SK-N-SH treated with all-trans-retinoic acid at 6 μM for 48 hours (cell line): ENCODE data around the gene LAD1.

Source experiments
- ATAC-seq: fragments of 200-7000 bp; cut with Tn5 transposase; 3 replicates; pipeline ENCODE4 v1.9.1; 2020; ENCODE audit warnings: mild to moderate bottlenecking, moderate library complexity
- ARNTL ChIP-seq: fragments of 450-650 bp; formaldehyde crosslinking; IDR thresholded peaks from 2 replicates; pipeline ENCODE4 v1.5.0; 2020; ENCODE audit warnings: low read depth, mild to moderate bottlenecking, moderate library complexity, borderline replicate concordance
- BACH2 ChIP-seq: fragments of 250-450 bp; sonication (Bioruptor Pico); IDR thresholded peaks from 2 replicates; pipeline ENCODE4 v1.9.0; 2021; ENCODE audit warnings: mild to moderate bottlenecking, borderline replicate concordance
- CSDC2 ChIP-seq: fragments of 250-450 bp; sonication (Bioruptor Pico); IDR thresholded peaks from 2 replicates; pipeline ENCODE4 v1.5.0; 2020; ENCODE audit warnings: mild to moderate bottlenecking, moderate library complexity
- ESRRG ChIP-seq: fragments of 250-450 bp; sonication (Bioruptor Pico); IDR thresholded peaks from 2 replicates; pipeline ENCODE4 v1.6.1; 2021; ENCODE audit warnings: mild to moderate bottlenecking
- GLIS3 ChIP-seq: fragments of 250-450 bp; sonication (Bioruptor Pico); IDR thresholded peaks from 2 replicates; pipeline ENCODE4 v1.5.0; 2020; ENCODE audit warnings: mild to moderate bottlenecking, moderate library complexity
- ISL1 ChIP-seq: fragments of 250-450 bp; sonication (Bioruptor Pico); IDR thresholded peaks from 2 replicates; pipeline ENCODE4 v2.1.2; 2022; ENCODE audit warnings: mild to moderate bottlenecking, moderate library complexity
- OSR1 ChIP-seq: fragments of 250-450 bp; sonication (Bioruptor Pico); IDR thresholded peaks from 2 replicates; pipeline ENCODE4 v1.8.0; 2022; ENCODE audit warnings: moderate library complexity, mild to moderate bottlenecking, inconsistent platforms
- PPARA ChIP-seq: fragments of 250-450 bp; sonication (Bioruptor Pico); IDR thresholded peaks from 2 replicates; pipeline ENCODE4 v1.5.0; 2020; ENCODE audit warnings: mild to moderate bottlenecking, borderline replicate concordance
- RARB ChIP-seq: fragments of 250-450 bp; sonication (Bioruptor Pico); IDR thresholded peaks from 2 replicates; pipeline ENCODE4 v1.8.0; 2021; ENCODE audit warnings: mild to moderate bottlenecking, moderate library complexity
- SNAI2 ChIP-seq: fragments of 250-450 bp; sonication (Bioruptor Pico); IDR thresholded peaks from 2 replicates; pipeline ENCODE4 v1.5.0; 2020; ENCODE audit warnings: mild to moderate bottlenecking, moderate library complexity
- TCF4 ChIP-seq: fragments of 250-450 bp; sonication (Bioruptor Pico); IDR thresholded peaks from 2 replicates; pipeline ENCODE4 v1.8.0; 2021; ENCODE audit warnings: mild to moderate bottlenecking, moderate library complexity, borderline replicate concordance
- ZC3H10 ChIP-seq: fragments of 250-450 bp; sonication (Bioruptor Pico); IDR thresholded peaks from 2 replicates; pipeline ENCODE4 v1.5.1; 2021; ENCODE audit warnings: mild to moderate bottlenecking, moderate library complexity
- ZFP3 ChIP-seq: fragments of 250-450 bp; sonication (Bioruptor Pico); IDR thresholded peaks from 2 replicates; pipeline ENCODE4 v1.5.0; 2020; ENCODE audit warnings: mild to moderate bottlenecking, moderate library complexity
- ZFP30 ChIP-seq: fragments of 450-650 bp; formaldehyde crosslinking; IDR thresholded peaks from 2 replicates; pipeline ENCODE4 v1.5.0; 2022; ENCODE audit warnings: mild to moderate bottlenecking, moderate library complexity
- ZNF565 ChIP-seq: fragments of 450-650 bp; formaldehyde crosslinking; conservative IDR thresholded peaks from 2 replicates; pipeline ENCODE4 v1.5.0; 2020; ENCODE audit warnings: low read depth, mild to moderate bottlenecking, moderate library complexity
- ZNF70 ChIP-seq: fragments of 450-650 bp; formaldehyde crosslinking; IDR thresholded peaks from 2 replicates; pipeline ENCODE4 v1.5.0; 2020; ENCODE audit warnings: mild to moderate bottlenecking, moderate library complexity
- ZNF8 ChIP-seq: fragments of 450-650 bp; formaldehyde crosslinking; IDR thresholded peaks from 2 replicates; pipeline ENCODE4 v1.5.0; 2020; ENCODE audit warnings: mild to moderate bottlenecking, moderate library complexity
- TF ChIP-seq, protein P1 (sequence below): fragments of 250-450 bp; sonication (Bioruptor Pico); IDR thresholded peaks from 2 replicates; pipeline ENCODE4 v1.5.1; 2021; ENCODE audit warnings: mild to moderate bottlenecking, moderate library complexity
- TF ChIP-seq, protein P2 (sequence below): fragments of 250-450 bp; sonication (Bioruptor Pico); IDR thresholded peaks from 2 replicates; pipeline ENCODE4 v1.8.0; 2021; ENCODE audit warnings: low read depth, mild to moderate bottlenecking, moderate library complexity, borderline replicate concordance
- TF ChIP-seq, protein P3 (sequence below): fragments of 250-450 bp; sonication (Bioruptor Pico); IDR thresholded peaks from 2 replicates; pipeline ENCODE4 v1.8.0; 2020; ENCODE audit warnings: mild to moderate bottlenecking, moderate library complexity, borderline replicate concordance

Gene LAD1

DNA sequence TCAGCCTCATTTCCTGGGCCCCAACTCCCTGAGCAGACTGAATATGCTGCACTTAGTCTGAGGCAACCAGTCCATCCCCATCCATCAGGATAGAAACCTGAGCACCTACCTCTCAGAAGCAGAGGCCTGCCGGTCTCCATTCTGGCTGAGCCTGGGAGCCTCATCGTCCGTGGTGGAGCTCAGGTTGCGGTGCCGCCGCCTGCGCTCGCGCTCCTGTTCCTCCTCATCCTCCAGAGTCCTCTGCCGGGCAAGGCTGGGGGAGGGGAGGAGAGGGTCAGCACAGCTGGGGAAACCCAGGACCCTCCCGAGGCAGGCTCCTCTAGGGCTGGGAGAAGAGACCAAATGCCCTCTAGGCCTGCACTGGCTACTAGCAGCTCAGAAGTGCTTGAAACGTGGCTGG, 10.1 kb downstream of the LAD1 start (continued):
- TF ChIP-seq, protein P1, sequence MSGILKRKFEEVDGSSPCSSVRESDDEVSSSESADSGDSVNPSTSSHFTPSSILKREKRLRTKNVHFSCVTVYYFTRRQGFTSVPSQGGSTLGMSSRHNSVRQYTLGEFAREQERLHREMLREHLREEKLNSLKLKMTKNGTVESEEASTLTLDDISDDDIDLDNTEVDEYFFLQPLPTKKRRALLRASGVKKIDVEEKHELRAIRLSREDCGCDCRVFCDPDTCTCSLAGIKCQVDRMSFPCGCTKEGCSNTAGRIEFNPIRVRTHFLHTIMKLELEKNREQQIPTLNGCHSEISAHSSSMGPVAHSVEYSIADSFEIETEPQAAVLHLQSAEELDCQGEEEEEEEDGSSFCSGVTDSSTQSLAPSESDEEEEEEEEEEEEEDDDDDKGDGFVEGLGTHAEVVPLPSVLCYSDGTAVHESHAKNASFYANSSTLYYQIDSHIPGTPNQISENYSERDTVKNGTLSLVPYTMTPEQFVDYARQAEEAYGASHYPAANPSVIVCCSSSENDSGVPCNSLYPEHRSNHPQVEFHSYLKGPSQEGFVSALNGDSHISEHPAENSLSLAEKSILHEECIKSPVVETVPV (CRISPR knock-in tag), result no peak
- no peak for TF ChIP-seq TCF4 (CRISPR knock-in tag)

DNA sequence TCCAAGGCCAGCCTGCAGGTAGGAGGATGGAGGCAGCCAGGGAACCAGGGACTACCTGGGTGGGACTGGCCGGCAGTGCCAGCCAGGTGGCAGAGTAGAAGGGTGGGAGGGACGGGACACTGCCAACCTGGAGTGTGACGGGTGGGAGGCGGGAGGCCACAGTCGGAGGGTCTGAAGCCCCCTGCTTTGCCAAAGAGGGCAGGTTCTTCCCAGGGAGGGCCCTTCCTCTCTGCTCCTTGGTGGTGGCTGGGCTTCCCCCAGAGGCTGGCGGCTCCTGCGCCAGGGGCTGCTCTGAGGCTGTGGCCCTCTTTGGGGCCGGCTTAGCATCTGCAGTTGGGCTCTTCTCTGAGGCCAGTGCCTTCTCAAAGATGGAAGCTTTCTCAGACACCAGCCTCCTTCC, 12.9 kb downstream of the LAD1 start:
- no peak for ATAC-seq
- no peak for TF ChIP-seq SNAI2 (CRISPR knock-in tag)
- no peak for TF ChIP-seq ISL1 (CRISPR knock-in tag)
- no peak for TF ChIP-seq ESRRG
- no peak for TF ChIP-seq ZFP3 (CRISPR knock-in tag)

DNA sequence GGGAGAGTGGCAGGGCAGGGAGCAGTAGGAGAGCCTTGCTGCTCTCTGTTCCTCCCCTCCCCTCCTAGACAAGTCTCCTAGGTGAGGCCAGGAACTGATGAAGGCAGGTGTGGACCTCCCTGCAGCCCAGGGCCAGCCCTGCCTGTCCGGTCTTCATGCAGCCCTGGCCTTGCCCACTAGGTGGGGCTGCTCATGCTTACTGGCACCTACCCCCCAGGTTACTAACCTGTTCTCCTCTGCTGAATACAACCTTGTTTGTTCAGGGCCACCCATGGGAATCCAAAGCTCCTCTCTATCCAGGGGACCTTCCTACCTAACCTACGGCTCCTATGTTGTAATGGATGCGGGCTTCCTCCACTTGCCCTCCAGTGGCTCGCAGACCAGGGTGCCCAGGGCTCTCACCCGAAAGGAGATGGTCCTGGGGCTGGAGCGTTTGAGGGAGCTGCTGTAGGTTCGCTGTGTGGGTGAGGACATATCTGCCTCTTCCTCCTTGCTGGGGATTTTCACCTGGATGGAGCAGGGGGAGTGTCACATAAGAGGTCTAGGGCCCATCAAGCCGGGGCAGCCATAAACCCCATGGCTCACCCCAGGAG, 13.7 kb downstream of the LAD1 start:
- ATAC-seq, result peak; percentile 87
- no peak for TF ChIP-seq SNAI2 (CRISPR knock-in tag)
- no peak for TF ChIP-seq ISL1 (CRISPR knock-in tag)
- no peak for TF ChIP-seq TCF4 (CRISPR knock-in tag)
- no peak for TF ChIP-seq BACH2 (CRISPR knock-in tag)
- no peak for TF ChIP-seq RARB
- no peak for TF ChIP-seq ZFP30 (CRISPR knock-in tag)
- no peak for TF ChIP-seq ZC3H10 (CRISPR knock-in tag)
- TF ChIP-seq OSR1 (CRISPR knock-in tag), result no peak
- TF ChIP-seq CSDC2 (CRISPR knock-in tag), result no peak
- TF ChIP-seq, protein P2, sequence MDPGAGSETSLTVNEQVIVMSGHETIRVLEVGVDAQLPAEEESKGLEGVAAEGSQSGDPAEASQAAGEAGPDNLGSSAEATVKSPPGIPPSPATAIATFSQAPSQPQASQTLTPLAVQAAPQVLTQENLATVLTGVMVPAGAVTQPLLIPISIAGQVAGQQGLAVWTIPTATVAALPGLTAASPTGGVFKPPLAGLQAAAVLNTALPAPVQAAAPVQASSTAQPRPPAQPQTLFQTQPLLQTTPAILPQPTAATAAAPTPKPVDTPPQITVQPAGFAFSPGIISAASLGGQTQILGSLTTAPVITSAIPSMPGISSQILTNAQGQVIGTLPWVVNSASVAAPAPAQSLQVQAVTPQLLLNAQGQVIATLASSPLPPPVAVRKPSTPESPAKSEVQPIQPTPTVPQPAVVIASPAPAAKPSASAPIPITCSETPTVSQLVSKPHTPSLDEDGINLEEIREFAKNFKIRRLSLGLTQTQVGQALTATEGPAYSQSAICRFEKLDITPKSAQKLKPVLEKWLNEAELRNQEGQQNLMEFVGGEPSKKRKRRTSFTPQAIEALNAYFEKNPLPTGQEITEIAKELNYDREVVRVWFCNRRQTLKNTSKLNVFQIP (CRISPR knock-in tag), result no peak
- no peak for TF ChIP-seq ESRRG
- TF ChIP-seq, protein P3, sequence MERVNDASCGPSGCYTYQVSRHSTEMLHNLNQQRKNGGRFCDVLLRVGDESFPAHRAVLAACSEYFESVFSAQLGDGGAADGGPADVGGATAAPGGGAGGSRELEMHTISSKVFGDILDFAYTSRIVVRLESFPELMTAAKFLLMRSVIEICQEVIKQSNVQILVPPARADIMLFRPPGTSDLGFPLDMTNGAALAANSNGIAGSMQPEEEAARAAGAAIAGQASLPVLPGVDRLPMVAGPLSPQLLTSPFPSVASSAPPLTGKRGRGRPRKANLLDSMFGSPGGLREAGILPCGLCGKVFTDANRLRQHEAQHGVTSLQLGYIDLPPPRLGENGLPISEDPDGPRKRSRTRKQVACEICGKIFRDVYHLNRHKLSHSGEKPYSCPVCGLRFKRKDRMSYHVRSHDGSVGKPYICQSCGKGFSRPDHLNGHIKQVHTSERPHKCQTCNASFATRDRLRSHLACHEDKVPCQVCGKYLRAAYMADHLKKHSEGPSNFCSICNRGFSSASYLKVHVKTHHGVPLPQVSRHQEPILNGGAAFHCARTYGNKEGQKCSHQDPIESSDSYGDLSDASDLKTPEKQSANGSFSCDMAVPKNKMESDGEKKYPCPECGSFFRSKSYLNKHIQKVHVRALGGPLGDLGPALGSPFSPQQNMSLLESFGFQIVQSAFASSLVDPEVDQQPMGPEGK (CRISPR knock-in tag), result no peak
- no peak for TF ChIP-seq PPARA (CRISPR knock-in tag)
- TF ChIP-seq, protein P1 (CRISPR knock-in tag), result no peak
- TF ChIP-seq ZFP3 (CRISPR knock-in tag), result no peak
- no peak for TF ChIP-seq GLIS3
- no peak for TF ChIP-seq ZNF70 (CRISPR knock-in tag)

DNA sequence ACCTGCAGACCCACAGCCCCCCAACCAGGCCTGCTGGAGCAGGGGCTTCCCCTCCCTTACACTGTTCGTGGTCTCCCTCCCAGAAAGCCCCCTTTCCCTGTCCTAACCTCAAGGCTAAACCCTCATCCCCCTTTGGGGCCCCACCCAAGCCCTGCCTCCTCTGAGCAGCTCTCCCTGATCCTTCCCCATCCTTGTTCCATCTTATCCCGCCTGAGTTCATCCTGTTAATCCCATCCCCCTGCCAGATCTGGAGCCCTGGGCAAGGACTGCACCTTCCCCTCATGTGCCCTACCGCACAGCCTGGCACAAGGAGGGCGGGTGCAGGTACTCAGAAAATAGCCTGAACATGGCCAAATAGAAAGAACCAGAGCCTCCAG, 14.7 kb downstream of the LAD1 start:
- TF ChIP-seq ZNF8 (CRISPR knock-in tag) (no peak), ISL1 (CRISPR knock-in tag) (no peak), ESRRG (no peak)

DNA sequence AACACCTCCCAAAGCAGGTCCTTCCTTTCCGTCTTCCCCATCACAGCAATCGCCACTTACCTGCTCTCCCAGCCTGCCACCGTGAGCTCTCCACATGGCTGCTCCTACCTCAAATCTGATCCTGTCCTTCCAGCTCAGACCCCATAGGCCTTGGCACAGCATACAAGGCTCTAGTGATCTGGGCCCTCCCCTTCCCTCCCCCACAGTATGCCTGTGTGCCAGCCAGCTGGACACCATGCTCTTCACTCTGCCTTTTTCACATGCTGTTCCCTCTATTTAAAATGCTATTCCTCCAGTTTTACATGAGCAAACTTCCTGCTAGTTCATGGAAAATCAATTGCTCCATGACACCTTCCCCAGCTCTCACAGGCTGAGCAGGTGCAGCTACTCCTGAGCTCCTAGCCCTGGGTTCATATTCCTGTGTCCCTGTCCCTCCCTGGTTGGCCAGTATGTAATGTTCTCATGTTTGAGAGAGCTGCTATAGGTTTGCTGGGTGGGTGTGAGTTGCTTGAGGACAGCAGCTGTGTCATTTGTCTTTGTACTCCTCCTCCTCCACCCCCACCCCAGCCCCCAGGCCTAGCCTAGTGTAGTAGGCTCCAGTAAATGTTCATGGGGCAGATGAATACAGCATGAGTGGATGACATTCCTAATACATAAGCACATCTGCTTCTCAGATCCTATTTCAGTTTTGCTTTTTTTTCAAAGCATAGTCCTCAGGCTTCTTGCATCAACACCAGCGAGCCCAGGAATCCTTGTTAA, 15.3 kb downstream of the LAD1 start:
- peak; percentile 91 for ATAC-seq
- TF ChIP-seq BACH2 (CRISPR knock-in tag) (no peak), OSR1 (CRISPR knock-in tag) (no peak), CSDC2 (CRISPR knock-in tag) (no peak), ISL1 (CRISPR knock-in tag) (no peak), ZNF70 (CRISPR knock-in tag) (no peak), ESRRG (no peak), SNAI2 (CRISPR knock-in tag) (no peak), ARNTL (CRISPR knock-in tag) (no peak), RARB (no peak), ZNF565 (CRISPR knock-in tag) (no peak), ZFP30 (CRISPR knock-in tag) (no peak)
- TF ChIP-seq, protein P2 (CRISPR knock-in tag), result no peak
- TF ChIP-seq, protein P1 (CRISPR knock-in tag), result no peak
- TF ChIP-seq, protein P3 (CRISPR knock-in tag), result no peak

More for the DNA sequence above, 14.7 kb downstream of the LAD1 start:
- peak; percentile 51 for ATAC-seq
